Transverse colon (tissue), 3 donors: Measurements from ENCODE around the gene TMEM235.

Experiments used
- POLR2A ChIP-seq: fragments of 450-650 bp; IDR thresholded peaks from one replicate; pipeline ENCODE4 v1.6.1; 2016; ENCODE audit warnings: antibody characterized with exemption, mild to moderate bottlenecking, moderate library complexity
- TF ChIP-seq, protein P1 (sequence below), 5 experiments: fragments of 200-600 bp in 3 of 5; fragments of 450-650 bp in 2 of 5; sonication (generic) in 3 of 5; IDR thresholded peaks; 1 replicate in 2 of 5; 2 replicates in 3 of 5; pipeline ENCODE4 v1.5.1; 2016 to 2017; ENCODE audit warnings: antibody characterized with exemption in 5 of 5, inconsistent platforms in 3 of 5, mild to moderate bottlenecking in 2 of 5, moderate library complexity in 1 of 5

DNA sequence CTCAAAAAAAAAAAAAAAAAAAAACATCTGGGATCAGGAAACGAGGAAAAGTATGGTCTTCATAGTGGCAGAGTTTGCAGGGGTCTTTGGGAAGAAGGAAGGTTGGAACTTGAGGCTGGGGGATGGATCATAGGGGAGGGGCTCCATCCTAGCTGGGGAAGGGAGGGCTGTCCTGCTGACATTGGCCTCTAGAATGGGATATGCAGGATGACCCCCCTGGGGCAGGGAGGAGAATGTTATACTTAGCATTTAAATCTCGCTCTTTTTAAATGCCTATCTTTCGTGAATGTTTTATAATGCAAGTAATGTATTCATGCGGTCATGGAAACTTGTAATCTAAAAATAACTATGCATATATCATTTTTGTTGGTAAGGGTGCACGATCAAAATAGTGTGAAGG lies 33.2 kb downstream of the TMEM235 start:
- TF ChIP-seq, protein P1, sequence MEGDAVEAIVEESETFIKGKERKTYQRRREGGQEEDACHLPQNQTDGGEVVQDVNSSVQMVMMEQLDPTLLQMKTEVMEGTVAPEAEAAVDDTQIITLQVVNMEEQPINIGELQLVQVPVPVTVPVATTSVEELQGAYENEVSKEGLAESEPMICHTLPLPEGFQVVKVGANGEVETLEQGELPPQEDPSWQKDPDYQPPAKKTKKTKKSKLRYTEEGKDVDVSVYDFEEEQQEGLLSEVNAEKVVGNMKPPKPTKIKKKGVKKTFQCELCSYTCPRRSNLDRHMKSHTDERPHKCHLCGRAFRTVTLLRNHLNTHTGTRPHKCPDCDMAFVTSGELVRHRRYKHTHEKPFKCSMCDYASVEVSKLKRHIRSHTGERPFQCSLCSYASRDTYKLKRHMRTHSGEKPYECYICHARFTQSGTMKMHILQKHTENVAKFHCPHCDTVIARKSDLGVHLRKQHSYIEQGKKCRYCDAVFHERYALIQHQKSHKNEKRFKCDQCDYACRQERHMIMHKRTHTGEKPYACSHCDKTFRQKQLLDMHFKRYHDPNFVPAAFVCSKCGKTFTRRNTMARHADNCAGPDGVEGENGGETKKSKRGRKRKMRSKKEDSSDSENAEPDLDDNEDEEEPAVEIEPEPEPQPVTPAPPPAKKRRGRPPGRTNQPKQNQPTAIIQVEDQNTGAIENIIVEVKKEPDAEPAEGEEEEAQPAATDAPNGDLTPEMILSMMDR (IDR thresholded peaks at IDR 0.05), result no peak
- TF ChIP-seq POLR2A, result no peak
